Peyer's patch (tissue), 4 donors: ENCODE data around the gene IL17RB.

ENCODE experiments used
- POLR2A ChIP-seq, 2 donors: fragments of 450-650 bp; IDR thresholded peaks; one replicate each; pipeline ENCODE4 v1.5.1; 2017; ENCODE audit warnings: antibody characterized with exemption in 2 of 2, mild to moderate bottlenecking in 2 of 2, moderate library complexity in 2 of 2
- TF ChIP-seq, protein P1 (sequence below), 6 experiments: fragments of 450-650 bp in 4 of 6; fragments of 200-600 bp in 2 of 6; sonication (generic) in 1 of 6; IDR thresholded peaks; one replicate each; pipeline ENCODE4 v1.5.1; 2017 to 2019; ENCODE audit warnings: antibody characterized with exemption in 6 of 6, mild to moderate bottlenecking in 3 of 6, moderate library complexity in 1 of 6

DNA sequence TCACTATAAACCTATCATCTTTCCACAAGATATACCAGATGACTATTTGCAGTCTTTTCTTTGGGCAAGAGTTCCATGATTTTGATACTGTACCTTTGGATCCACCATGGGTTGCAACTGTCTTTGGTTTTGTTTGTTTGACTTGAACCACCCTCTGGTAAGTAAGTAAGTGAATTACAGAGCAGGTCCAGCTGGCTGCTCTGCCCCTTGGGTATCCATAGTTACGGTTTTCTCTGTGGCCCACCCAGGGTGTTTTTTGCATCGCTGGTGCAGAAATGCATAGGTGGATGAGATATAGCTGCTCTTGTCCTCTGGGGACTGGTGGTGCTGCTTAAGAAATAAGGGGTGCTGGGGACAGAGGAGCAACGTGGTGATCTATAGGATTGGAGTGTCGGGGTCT lies 33.9 kb upstream of the IL17RB start:
- TF ChIP-seq, protein P1, sequence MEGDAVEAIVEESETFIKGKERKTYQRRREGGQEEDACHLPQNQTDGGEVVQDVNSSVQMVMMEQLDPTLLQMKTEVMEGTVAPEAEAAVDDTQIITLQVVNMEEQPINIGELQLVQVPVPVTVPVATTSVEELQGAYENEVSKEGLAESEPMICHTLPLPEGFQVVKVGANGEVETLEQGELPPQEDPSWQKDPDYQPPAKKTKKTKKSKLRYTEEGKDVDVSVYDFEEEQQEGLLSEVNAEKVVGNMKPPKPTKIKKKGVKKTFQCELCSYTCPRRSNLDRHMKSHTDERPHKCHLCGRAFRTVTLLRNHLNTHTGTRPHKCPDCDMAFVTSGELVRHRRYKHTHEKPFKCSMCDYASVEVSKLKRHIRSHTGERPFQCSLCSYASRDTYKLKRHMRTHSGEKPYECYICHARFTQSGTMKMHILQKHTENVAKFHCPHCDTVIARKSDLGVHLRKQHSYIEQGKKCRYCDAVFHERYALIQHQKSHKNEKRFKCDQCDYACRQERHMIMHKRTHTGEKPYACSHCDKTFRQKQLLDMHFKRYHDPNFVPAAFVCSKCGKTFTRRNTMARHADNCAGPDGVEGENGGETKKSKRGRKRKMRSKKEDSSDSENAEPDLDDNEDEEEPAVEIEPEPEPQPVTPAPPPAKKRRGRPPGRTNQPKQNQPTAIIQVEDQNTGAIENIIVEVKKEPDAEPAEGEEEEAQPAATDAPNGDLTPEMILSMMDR (IDR thresholded peaks at IDR 0.05) = peak in 1 of 6 experiments; percentile 11
- no peak for TF ChIP-seq POLR2A (IDR thresholded peaks at IDR 0.05)
